Mesodermal cell (in vitro differentiated cells): Measurements from ENCODE around the gene KCTD20.
"Not testable (repeated sequence)": the region's sequence is repeated elsewhere in the genome, so short reads cannot be mapped to it uniquely, and the experiment has no call there.

Source experiments
- H3K27ac ChIP-seq: 2 replicates; pipeline ENCODE4 v1.7.0; 2013; ENCODE audit warnings: mild to moderate bottlenecking, low read depth, low read length, moderate library complexity; ENCODE audit not compliant: severe bottlenecking
- H3K36me3 ChIP-seq: 2 replicates; pipeline ENCODE4 v1.7.1; 2013; ENCODE audit warnings: mild to moderate bottlenecking, low read length, moderate library complexity; ENCODE audit not compliant: control insufficient read depth, insufficient read depth
- H3K4me1 ChIP-seq: one replicate; pipeline ENCODE4 v1.7.1; 2013; ENCODE audit warnings: mild to moderate bottlenecking, low read length; ENCODE audit not compliant: insufficient read depth, control insufficient read depth, poor library complexity, severe bottlenecking
- H3K4me3 ChIP-seq: 2 replicates; pipeline ENCODE4 v1.7.0; 2013; ENCODE audit warnings: low read length, control low read depth, mild to moderate bottlenecking; ENCODE audit not compliant: insufficient read depth, poor library complexity, severe bottlenecking; ENCODE audit errors: extremely low read depth
- H3K9me3 ChIP-seq: 2 replicates; pipeline ENCODE4 v1.7.1; 2013; ENCODE audit warnings: mild to moderate bottlenecking, low read length, moderate library complexity; ENCODE audit not compliant: control insufficient read depth
- WGBS, 2 experiments: methylation state at CpG; one replicate each; pipeline ENCODE4 v1.1.5; 2013; ENCODE audit warnings: missing lambda C conversion rate in 2 of 2; ENCODE audit not compliant: insufficient coverage in 2 of 2; 5-methylcytosine and 5-hydroxymethylcytosine counted together

Gene KCTD20

DNA sequence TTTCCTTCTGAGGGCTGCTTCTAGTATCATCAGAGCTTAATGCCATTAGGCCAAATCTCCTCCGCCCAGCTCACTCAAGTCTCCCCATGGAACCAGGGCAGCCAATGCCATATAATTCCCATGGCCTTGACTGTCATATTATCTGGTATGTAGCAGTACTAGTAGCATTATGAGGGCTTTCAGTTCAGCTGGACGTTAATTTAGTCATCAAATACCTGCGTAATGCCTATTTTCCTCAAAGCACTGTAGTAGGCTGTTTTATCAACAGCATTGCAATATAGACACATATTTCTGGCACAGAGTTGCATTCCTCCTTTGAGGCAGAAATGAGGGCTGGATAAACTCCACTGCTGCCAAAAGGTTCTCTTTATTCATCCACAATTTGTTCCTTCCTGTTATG, 1.7 kb downstream of the KCTD20 start:
- Histone ChIP-seq H3K36me3 (peaks cover 23% of the 10 kb centered on the region), H3K27ac (no peak overlapping the region), H3K9me3 (peaks cover 7% of the 10 kb centered on the region), H3K4me1 (peaks cover 28% of the 10 kb centered on the region), H3K4me3 (peak overlapping the region; percentile 90)
- 79 to 100% methylated on average over 1 to 2 of the region's 3 CpGs for WGBS, 2 experiments

GRCh38 chr6:36445621-36446020, 2.8 kb downstream of the KCTD20 start:
- Histone ChIP-seq H3K9me3 (peaks cover 7% of the 10 kb centered on the region), H3K4me3 (no peak overlapping the region), H3K36me3 (peaks cover 23% of the 10 kb centered on the region), H3K27ac (no peak overlapping the region), H3K4me1 (peaks cover 27% of the 10 kb centered on the region)

DNA sequence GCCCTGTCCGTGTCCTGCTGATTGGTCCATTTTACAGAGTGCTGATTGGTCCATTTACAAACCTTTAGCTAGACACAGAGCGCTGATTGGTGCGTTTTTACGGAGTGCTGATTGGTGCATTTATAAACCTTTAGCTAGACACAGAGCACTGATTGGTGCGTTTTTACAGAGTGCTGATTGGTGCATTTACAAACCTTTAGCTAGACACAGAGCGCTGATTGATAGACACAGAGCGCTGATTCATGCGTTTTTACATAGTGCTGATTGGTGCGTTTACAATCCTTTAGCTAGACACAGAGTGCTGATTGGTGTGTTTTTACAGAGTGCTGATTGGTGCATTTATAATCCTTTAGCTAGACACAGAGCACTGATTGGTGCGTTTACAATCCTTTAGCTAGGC, 6.4 kb downstream of the KCTD20 start:
- H3K4me3 ChIP-seq, H3K9me3 ChIP-seq, H3K27ac ChIP-seq, H3K4me1 ChIP-seq: not testable (repeated sequence)
- H3K36me3 ChIP-seq = peaks cover 48% of the 10 kb centered on the region
- 96 to 97% methylated on average over 7 to 10 of the region's 10 CpGs for WGBS, 2 experiments

- not testable (repeated sequence) for H3K9me3 ChIP-seq, H3K4me3 ChIP-seq, H3K4me1 ChIP-seq, H3K27ac ChIP-seq
- 87 to 90% methylated on average over 4 to 6 of the region's 8 CpGs for WGBS, 2 experiments
- H3K36me3 ChIP-seq = peaks cover 60% of the 10 kb centered on the region
These were observed 10.1 kb downstream of the KCTD20 start for GRCh38 chr6:36452897-36453296.

DNA sequence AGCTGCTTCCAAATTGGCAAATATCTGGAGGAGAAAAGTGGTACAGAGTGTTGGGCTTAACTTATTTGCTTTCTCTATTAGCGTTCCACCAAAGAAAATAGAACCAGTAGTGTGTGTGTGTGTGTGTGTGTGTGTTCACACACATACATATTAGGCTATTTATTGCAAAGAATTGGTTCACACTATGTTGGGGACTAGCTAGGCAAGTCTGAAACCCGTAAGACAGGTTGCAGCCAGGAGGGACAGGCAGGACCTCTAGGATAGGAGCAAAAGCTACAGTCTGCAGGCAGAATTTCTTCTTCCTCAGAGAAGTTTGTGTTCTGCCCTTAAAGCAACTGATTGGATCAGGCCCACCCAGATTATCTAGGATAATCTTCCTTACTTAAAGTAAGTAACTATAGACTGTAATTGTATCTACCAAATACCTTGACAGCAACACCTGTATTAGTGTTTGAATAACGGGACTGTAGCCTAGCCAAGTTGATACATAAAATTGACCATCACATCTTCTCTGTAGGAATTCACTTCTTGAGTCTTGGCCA, 12.8 kb downstream of the KCTD20 start:
- H3K4me3 ChIP-seq = no peak overlapping the region
- H3K9me3 ChIP-seq = no peaks in the 10 kb centered on the region
- 93 to 100% methylated on average over 2 of the region's 3 CpGs for WGBS, 2 experiments
- H3K27ac ChIP-seq = no peak overlapping the region
- H3K4me1 ChIP-seq = no peaks in the 10 kb centered on the region
- H3K36me3 ChIP-seq = peaks cover 47% of the 10 kb centered on the region

- Histone ChIP-seq H3K4me3 (no peak overlapping the region), H3K27ac (no peak overlapping the region), H3K9me3 (no peaks in the 10 kb centered on the region), H3K36me3 (peaks cover 26% of the 10 kb centered on the region), H3K4me1 (no peaks in the 10 kb centered on the region)
These were observed 16.7 kb downstream of the KCTD20 start for GRCh38 chr6:36459501-36459900.

GRCh38 chr6:36460916-36461315, 18.1 kb downstream of the KCTD20 start:
- peaks cover 17% of the 10 kb centered on the region for H3K36me3 ChIP-seq
- no peaks in the 10 kb centered on the region for H3K9me3 ChIP-seq
- no peak overlapping the region for H3K4me3 ChIP-seq
- H3K27ac ChIP-seq = no peak overlapping the region
- no peaks in the 10 kb centered on the region for H3K4me1 ChIP-seq

DNA sequence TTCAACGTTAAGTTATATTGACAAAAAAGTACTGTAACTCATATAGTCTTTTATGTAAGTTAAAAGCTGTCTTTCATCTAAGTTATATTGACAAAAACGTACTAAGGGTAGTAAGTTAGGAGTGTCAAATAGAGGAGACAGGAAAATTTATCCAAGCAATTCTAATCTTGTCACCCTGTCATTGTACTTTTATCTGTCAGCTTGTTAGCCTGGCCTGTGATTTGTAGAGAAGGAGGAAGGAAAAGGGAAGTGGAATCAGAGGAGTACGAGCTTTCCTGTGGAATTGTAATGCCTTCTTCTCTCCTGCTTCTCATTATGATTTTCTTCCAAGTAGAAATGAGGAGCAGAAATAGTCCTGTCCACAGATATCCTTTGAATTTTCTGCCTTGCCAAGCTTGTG, 18.8 kb downstream of the KCTD20 start:
- peak overlapping the region; percentile 18 for H3K27ac ChIP-seq
- no peaks in the 10 kb centered on the region for H3K4me1 ChIP-seq
- 86% methylated on average over 2 of the region's 3 CpGs; no CpG with 5 or more reads in 1 of the 2 experiments for WGBS, 2 experiments
- H3K4me3 ChIP-seq = no peak overlapping the region
- H3K9me3 ChIP-seq = no peaks in the 10 kb centered on the region
- peaks cover 13% of the 10 kb centered on the region for H3K36me3 ChIP-seq

- Histone ChIP-seq H3K9me3 (no peaks in the 10 kb centered on the region), H3K4me3 (no peak overlapping the region), H3K4me1 (no peaks in the 10 kb centered on the region), H3K27ac (no peak overlapping the region), H3K36me3 (peaks cover 11% of the 10 kb centered on the region)
- no CpG with 5 or more reads among the region's 1 CpG for WGBS, 2 experiments
These were observed 20.9 kb downstream of the KCTD20 start for GRCh38 chr6:36463676-36464075.

DNA sequence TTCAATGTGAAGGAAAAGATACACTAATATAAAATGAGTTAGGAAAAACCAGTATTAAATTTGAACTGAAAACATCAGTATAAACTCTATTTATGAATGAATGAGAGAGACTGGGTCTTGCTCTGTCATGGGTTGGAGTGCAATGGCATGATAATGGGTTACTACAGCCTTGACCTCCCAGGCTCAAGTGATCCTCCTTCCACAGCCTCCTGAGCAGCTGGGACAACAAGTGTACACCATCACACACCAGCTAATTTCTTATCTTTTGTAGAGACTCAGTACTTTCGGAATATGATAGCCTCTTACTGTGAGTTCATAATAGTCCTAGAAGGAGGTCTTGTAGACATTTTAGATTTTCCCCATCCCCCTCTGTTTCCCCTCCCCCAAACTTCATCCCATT, 21.4 kb downstream of the KCTD20 start:
- Histone ChIP-seq H3K4me1 (no peaks in the 10 kb centered on the region), H3K27ac (no peak overlapping the region), H3K4me3 (no peak overlapping the region), H3K9me3 (no peaks in the 10 kb centered on the region), H3K36me3 (peaks cover 11% of the 10 kb centered on the region)
- no CpG with 5 or more reads among the region's 1 CpG for WGBS, 2 experiments

- 100% methylated on average over 1 of the region's 3 CpGs for WGBS, 2 experiments
- Histone ChIP-seq H3K27ac (no peak overlapping the region), H3K9me3 (no peaks in the 10 kb centered on the region), H3K4me3 (no peak overlapping the region), H3K36me3 (peaks cover 39% of the 10 kb centered on the region), H3K4me1 (no peaks in the 10 kb centered on the region)
These were observed 24.8 kb downstream of the KCTD20 start for GRCh38 chr6:36467625-36468024.
